ENCODE measurements around the gene ATRX.
"Not testable (repeated sequence)": the region's sequence is repeated elsewhere in the genome, so short reads cannot be mapped to it uniquely, and the experiment has no call there.

The ATRX gene

DNA sequence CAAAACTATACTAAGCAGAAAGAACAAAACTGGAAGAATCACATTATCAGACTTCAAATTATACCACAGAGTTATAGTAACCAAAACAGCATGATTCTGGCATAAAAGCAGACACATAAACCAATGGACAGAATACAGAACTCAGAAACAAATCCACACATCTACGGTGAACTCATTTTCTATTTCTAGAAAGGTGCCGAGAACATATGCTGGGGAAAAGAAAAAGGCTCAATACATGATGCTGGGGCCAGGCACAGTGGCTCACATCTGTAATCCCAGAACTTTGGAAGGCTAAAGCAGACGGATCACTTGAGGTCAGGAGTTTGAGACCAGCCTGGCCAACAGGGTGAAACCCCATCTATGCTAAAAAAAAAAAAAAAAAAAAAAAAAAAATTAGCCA, 52.7 kb downstream of the ATRX start:
- DNase-seq = no peak

DNA sequence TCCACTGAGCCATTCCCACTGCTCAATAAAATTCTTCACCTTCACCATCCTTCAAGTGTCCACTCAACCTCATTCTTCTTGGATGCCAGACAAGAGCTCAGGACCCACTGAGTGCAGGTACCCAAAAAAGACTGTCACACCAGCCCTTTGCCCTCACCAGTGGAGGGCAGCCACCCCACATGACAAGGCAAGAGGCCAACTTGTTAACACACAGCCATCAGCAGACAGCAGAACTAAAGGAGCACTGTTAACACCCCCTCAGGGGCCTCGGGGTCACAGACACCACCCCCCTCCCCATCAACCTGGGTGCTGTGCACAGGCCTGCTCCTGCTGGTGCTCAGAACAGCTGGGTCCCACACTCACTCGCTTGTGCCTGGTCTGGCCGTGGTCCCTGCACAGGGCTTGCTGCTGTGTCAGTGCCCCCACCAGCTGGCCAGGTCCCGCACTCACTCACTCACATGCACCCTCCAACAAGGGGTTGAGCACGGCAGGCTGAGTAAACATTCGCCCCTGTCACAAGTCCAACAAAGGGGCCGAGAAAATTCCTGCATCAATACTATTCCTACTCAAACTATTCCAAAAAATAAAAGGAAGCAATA, 54.1 kb downstream of the ATRX start:
- DNase-seq = no peak

DNA sequence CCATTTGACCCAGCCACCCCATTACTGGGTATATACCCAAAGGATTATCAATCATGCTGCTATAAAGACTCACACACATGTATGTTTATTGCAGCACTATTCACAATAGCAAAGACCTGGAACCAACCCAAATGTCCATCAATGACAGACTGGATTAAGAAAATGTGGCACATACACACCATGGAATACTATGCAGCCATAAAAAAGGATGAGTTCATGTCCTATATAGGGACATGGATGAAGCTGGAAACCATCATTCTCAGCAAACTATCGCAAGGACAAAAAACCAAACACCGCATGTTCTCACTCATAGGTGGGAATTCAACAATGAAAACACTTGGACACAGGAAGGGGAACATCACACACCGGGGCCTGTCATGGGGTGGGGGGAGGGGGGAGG, 59.9 kb downstream of the ATRX start:
- DNase-seq = not testable (repeated sequence)

DNA sequence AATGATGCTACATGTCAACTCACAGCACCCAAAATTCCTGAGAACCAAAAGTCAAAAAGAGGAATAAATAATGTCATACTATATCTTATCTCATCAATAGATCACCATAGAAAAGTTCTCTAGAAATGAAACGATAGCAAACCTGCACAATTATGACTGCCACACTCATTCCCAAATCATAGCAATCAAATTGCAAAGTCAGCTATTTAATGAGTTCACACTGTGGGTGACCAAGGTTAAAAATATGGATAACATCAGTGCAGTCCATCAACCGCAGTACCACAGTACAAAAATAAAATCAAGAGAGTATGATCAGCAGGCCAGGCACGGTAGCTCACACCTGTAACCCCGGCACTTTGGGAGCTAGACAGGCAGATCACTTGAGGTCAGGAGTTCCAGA, 62.3 kb downstream of the ATRX start:
- no peak for DNase-seq

DNA sequence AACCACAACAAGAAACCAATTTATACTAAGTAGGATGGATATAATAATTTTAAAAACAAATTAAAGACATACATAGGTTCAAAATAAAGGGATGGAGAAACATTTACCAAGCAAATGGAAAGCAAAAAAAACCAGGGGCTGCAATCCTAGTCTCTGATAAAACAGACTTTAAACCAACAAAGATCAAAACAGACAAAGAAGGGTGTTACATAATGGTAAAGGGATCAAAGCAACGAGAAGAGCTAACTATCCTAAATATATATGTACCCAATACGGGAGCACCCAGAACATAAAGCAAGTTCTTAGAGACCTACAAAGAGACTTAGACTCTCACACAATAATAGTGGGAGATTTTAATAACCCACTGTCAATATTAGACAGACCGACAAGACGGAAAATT, 66.6 kb downstream of the ATRX start:
- DNase-seq = no peak

DNA sequence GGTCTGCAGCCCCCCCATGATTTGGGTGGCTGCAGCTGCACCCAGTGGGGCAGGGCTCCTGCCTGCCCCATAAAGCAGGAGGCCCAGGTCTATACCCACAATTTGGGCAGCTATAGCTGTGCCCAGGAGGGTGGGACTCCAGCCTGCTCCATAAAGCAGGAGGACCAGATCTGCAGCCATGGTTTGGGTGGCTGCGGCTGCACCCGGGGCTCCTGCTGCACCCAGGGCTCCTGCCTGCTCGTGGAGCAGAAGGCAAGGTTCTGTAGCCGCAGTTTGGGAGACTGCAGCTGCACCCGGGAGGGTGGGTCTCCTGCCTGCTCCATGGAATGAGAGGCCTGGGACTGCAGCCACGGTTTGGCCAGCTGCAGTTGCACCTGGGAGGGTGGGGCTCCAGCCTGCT, 81.1 kb downstream of the ATRX start:
- no peak for DNase-seq

DNA sequence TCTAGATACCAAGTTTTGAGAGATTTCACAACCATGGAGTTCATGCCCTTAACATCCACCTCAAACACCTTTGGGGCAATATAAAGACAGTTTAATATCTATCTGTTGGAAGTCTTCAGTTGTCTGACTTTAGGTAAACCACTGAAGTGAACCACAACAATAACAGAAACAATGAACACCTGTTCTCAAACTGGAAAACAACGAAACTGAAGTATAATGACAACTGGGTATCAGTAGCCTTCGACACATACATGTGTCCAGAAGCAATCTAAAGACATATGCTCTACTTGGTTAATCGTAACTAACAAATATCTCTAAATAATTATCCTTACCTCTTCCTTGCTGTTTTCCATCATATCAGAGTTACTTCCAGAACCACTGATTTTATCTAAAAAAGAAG, 87.8 kb downstream of the ATRX start:
- DNase-seq = no peak

DNA sequence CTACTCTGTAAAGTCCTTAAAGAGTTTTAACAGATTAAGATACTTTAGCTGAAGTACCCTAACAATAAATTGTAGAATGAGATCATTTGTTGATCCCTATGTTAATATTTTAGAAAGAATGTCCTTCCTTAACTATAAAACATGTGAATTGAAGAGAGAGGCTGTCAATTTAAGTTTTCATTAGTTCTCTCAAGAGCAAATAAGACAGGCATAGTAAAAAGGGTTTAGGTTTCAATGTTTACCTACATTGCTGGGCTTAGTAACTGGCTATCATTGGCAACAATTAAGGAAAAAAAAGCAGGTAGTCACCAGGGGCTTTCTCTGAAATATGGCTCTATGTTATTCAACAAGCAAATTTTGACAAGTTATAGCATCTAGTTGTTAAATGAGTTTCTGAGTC, 91.5 kb downstream of the ATRX start:
- DNase-seq = no peak

DNA sequence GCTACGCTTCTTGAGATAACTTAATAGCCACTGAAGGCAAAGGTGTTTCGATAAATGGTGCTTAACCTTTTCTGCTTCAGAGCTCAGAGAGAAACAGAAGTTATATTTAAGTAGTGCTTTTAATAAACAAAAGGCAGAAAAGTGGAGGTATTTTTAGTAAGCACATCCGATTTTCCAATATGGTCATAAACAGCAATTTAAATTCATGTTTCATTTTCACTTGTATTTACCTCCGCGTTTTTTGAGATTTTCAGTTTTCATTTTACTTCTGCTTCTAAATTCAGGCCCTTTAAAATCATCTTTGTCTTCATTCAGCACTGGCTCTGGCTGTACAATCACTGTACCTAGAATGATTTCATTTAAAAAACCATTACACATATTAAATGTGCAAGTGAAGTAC, 92.4 kb downstream of the ATRX start:
- DNase-seq = no peak

DNA sequence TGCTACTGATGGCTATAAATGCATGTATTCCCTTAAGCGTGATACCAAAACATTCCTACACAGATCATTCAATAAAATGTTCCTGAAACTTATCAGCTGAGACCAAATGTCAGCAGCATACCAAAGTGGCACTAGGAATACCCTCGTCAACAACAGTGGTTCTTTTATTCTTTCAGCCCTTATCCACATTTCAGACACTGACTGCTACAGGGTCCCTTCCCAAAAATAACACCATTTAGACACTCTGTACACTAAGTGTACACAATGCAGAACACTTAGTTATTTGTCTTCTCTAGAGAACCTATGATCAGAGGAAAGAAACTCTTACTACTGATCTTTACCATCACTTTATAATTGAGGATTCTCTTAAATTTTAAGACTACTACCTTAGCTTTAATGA, 94.1 kb downstream of the ATRX start:
- no peak for DNase-seq

DNA sequence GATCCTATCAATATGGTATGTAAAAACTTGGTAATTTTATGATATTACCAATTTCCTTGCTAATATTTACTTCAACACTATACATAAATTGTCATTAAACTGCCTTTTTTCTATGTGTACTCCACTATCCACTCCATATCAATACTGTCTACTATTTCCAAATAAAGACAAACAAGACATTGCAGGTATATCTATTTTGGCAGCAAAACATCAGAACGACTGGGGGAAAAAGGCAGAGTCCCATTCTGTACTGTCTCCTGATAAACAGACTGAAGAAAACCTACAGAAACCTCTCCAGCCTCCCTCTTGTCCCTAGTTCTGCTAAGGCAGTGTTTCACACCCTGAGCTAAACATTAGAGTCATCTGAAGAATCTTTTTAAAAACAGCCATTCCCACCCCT, 96.6 kb downstream of the ATRX start:
- no peak for DNase-seq

DNA sequence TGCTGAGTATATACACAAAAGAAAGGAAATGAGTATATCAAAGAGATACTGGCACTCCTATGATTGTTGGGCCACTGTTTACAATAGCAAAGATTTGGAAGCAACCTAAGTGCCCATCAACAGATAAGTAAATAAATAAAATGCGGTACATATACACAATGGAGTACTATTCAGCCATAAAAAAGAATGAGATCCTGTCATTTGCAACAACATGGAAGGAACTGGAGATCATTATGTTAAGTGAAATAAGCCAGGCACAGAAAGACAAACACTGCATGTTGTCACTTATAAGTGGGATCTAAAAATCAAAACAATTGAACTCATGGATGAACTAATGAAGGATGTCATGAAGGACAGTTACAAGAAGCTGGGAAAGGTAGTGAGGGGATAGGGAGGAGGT, 100.3 kb downstream of the ATRX start:
- DNase-seq = not testable (repeated sequence)

DNA sequence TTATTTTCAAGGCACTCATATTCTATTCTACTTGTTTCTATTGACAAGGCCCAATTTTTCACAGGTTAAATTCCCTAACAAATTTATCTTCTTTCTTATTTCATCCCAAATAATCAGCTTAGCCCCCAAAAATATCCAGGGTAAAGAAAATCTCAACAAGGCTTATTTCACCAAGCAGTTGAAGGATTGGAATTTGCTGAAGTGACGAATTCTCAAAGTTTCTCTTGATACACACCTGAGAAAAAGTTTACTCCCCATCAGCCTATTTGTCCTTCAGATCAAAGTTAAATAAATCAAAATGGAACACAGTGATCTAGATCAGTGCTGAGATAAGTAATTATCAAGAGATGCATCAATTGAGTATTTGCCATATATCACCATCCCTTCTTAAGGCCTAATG, 106.9 kb downstream of the ATRX start:
- DNase-seq = no peak

DNA sequence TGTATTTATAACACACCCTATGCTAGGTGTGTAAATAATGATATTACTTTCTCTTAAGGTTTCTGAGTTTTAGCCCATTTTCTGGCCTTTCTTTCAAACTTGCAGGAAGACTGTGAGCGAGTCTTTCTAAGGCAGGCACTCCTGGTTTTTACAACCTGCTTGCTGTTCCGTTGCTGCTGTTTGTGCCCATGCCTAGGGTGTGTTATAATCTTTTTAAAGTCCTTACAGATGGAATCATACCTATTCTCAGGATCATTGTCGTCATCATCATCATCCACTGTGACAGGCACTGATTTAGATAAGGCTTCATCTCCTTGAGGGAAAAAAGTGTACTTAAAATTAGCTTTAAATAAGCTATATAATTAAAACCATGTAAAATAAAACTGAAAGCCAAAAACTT, 110.0 kb downstream of the ATRX start:
- DNase-seq = no peak

DNA sequence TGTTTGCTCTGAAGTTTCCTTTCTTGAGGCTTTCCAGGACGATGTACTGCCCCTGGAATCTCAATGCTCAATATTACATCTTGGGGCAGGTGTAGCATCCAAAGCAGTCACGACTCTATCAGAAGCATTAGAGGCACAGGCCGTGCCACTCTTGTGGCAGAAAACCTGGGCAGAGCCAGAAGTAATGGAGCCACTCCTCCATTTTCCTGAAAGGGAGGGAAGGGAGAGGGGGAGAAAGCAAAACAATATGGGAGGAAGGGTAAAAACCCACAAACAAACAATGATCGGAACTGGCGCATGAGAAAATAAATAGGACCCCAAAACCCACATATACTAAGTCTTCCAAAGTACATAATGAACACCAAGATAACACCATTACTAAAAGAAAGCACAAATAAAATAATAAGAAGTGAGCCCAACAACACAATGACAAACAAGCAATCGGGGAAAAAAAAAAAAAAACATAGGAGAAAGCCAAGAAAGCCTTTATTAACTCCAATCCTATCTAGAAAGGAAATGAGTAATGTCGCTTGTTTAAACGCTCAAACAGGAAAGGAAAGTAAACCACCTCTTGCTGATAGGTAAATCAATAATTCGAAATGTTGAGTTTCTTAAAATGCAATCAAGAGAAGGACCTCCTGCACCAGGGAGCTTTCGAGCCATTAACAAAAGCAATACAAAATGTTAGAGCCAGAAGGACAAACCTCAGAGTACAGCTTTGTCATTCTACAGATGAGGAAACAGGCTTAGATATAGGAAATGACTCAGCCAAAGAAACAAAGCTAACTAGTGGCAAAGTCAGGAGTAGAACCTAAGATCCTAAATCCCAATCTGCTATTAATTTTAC, 117.4 kb downstream of the ATRX start:
- no peak for DNase-seq

DNA sequence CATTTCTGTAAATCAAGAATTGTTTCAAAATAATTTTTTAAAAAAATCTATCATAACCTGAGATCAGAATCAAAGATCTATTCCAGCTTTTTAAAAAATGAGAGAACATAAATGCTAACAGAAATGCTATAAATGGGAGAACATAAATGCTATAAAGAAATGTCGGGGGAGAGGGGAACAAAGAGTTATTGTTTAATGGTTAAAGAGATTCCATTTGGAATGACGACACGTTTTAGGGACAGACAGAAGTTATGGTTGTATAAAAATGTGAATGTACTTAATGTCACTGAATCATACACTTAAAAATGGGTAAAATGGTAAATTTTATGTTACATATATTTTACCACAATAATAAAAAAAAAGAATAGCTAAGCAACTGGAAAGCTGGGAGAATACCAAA, 127.1 kb downstream of the ATRX start:
- DNase-seq = no peak

DNA sequence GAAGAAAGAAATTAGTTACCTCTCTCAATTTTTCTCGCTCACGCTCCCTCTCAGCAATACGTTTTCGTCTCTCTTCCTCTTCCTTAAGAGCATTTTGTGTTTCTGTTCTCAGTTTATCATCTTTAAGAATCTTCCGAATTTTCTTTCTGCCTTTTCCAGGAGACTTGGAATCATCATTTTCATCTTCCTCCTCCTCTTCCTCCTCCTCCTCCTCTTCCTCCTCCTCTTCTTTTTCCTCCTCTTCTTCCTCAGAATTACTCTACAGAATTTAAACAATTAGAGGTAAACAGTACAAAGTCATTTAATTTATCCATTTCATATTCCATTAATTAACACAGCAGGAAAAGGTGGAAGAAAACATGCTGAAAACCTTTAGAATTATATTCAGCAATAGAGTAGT, 133.9 kb downstream of the ATRX start:
- DNase-seq = no peak

DNA sequence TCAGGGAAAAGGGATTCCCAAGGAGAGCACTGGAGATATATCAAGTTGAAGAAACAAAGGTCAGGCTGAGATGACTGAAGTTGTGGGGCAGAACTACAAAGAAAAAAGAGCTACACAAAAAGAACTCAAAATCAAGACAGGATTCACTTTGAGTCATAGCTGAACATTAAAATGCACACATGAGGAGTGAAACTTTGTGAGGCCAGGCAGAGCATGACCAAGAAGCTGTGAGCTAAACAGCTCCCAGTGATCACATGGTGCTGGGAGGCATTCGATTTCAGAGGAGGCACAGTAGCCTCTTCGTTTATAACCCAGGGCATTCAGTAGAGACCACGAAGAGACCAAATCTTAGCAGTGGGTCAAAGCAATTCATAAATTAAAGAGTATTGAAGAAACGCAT, 145.3 kb downstream of the ATRX start:
- no peak for DNase-seq

DNA sequence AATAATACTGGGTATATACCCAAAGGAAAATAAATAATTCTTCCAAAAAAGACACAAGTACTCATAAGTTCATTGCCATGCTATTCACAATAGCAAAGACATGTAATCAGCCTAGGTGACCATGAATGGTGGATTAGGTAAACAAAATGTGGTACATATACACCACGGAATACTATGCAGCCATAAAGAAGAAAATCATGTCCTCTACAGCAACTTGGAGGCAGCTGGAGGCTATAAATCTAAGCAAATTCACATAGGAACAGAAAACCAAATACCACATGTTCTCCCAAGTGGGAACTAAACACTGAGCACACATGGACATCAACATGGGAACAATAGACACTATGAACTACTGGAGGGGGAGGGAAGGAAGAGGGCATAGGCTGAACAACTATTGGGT, 146.2 kb downstream of the ATRX start:
- no peak for DNase-seq

DNA sequence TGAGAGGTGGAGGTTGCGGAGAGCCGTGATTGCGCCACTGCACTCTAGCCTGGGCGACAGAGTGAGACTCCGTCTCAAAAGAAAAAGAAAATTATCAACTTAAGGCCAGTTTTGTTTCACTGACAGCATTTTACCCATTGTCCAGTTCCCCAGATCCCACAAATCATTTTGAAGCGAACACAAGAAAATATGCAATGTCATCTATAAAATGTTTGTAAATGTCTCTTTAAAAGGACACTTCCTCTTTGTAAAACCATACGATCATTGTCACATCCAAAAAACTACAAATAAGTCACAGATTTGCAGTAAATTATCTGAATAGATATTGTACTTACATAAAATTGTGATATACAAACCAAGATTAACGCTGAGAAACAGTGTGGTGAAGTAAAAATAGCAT, 147.6 kb downstream of the ATRX start:
- DNase-seq = no peak

DNA sequence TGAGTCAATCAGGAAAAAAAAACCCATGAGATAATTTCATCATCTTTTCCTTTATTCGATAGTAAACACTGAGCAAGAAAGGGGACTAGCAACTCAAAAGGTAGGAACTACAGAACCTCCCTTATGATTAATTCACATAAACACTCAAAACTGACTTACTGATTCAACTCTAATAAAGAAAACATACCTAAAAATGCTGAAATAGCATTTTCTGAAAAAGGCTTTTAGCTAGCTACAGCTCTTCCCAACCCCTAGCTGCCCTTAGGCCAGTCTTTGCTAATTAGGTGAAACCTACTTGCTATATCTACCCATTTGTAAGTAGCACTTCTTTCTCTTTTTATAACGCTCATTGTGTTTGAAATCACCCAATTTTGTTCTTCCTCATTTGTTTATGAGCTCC, 150.6 kb downstream of the ATRX start:
- no peak for DNase-seq

DNA sequence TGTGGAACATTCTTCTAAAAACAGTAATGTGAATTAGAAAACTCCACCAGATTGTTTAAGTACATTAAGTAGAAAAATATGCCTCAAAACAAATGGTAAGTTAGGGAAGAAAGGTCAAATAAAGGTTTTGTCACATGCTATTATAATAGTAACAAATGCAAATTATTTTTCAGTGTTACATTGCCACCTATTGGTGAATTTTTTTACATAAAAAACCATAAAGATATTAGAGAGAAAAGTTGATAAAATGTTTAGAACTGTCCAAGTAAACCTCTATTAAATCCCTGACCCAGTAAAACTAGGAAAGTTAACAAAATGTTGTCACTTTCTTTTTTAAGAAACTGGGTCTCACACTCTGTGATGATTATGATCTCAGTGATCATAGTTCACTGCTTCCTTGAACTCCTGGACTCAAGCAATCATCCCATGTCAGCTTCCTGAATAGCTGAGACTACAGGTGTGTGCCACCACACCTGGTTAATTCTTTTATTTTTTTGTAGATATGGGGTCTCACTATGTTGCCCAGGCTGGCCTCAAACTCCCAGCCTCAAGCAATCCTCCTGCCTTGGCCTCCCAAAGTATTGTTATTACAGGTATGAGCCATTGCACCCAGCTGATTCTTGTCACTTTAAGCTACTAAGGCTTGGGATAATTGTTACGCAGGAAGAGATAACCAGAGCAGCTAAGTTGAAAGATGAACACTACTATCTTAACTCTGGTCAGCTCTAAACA, 157.6 kb downstream of the ATRX start:
- no peak for DNase-seq

DNA sequence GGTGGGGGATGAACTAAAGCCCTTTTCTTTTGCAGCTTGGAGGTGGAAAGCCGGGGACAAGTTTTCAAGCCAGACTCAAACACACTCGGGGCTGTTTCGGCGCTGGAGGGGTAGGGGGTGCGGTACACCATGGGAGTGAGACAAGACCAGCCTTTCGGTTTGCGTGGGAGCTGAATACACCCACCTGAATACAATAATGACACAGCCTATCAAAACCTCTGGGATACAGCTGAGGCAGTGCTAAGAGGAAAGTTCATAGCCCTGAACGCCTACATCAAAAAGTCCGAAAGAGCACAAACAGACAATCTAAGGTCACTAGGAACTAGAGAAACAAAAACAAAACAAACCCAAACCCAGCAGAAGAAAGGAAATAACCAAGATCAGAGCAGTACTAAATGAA, 163.3 kb downstream of the ATRX start:
- no peak for DNase-seq

DNA sequence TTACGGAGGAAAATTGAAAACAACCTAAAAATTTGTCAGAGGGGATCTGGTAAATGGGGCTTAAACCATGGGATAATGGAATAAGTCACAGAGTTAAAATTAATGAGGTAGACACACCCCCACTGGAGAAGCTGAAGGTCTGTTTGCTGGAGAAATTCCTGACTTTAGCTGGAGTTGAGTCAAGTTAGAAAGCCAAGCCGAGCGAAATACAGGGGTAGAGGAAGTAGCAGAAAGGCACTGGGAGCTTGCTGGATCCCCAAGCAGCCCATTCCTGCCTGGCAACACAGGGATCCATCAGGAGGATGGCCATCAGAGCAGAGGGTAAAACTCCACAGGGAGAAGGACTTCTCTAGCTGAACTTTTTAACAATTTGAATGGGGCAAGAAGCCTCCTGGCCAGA, 163.8 kb downstream of the ATRX start:
- no peak for DNase-seq
